SKM-1 (cell line): ENCODE measurements around the gene POLG.

ENCODE experiments used
- DNase-seq: peaks from one replicate; lab custom pipeline; 2025; ENCODE audit not compliant: unreplicated experiment; lab: John Stamatoyannopoulos, UW

Gene POLG

GRCh38 chr15:89356634-89357298, 22.1 kb upstream of the POLG start:
- no peak for DNase-seq

- DNase-seq = no peak
Observed at GRCh38 chr15:89353991-89354390, 19.4 kb upstream of the POLG start.

DNA sequence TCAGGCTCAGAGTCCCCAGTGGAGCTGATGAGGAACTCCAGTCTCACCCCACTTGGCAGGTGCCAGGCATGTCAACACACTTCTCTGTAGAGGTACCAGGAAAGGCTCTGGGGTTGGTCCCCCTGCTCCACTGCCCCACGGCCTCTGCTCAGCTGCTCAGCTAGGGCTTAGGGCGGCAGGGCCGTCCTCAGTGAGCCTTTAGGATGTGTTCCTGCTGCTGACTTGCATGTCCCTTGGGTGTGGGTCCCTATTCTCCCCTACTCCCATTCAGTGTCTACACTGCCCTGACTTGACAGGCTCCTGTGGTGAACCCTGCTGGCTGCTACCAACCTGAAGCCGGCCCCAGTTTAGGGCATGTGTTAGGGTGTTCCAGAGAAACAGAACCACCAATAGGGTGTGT, 17.9 kb upstream of the POLG start:
- DNase-seq = no peak

GRCh38 chr15:89349206-89349558, 14.6 kb upstream of the POLG start:
- no peak for DNase-seq

- no peak for DNase-seq
Observed at GRCh38 chr15:89346516-89347231, 12.1 kb upstream of the POLG start.

GRCh38 chr15:89345248-89345647, 10.6 kb upstream of the POLG start:
- DNase-seq = no peak

DNA sequence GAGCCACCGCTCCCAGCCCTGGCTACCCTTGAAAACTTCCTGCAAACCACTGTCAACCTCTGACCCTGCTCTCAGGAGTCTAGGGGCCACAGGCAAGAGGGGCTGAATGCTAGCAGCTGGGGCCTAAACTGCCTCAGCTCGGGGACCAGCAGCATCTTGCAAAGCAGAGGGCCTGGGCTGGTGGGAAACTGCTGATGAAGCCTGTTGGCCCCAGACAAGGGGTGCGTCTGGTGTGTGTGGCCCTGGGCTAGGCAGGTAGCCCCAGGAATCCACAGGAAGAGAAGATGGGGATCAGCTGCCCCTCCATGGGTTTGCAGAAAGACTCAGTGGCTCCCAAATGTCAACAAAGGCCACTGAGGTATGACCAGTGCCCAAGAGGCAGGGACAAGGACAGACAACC, 8.2 kb upstream of the POLG start:
- DNase-seq = no peak

DNA sequence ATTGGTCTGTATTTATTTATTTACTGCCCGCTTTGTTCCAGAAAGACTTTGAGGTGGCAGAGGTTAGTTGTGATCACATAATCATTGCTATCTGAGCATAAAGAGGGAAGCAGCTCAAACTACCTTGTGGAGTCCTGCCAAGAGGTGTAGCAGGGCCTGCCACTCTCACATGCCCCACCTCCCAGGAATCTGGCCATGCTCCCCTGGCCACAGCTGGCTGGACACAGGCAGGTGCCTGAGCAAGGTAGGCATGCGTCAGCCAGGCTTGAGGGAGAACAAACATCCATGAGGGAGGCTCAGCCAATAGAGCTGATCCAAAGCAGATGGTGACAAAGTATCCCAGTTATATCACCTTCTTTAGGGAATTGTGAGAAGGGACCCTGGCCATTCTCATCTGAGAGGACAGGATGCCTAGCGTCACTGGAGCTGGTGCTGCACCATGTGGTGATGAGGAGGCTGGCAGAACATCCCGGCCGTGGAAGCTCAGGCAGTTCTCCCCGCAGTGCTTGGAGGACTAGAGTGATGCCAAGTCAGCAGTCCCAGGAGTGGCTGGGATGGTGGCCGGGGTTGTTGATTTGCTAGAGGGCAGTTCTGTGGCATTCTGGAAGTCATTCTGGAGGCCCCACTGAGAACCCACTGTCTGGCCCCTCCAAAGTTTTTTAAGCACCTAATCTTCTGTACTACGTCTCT, 6.8 kb upstream of the POLG start:
- no peak for DNase-seq

- DNase-seq = no peak
Observed at GRCh38 chr15:89340573-89340972, 5.9 kb upstream of the POLG start.

- DNase-seq = no peak
Observed at GRCh38 chr15:89338036-89338435, 3.4 kb upstream of the POLG start.

DNA sequence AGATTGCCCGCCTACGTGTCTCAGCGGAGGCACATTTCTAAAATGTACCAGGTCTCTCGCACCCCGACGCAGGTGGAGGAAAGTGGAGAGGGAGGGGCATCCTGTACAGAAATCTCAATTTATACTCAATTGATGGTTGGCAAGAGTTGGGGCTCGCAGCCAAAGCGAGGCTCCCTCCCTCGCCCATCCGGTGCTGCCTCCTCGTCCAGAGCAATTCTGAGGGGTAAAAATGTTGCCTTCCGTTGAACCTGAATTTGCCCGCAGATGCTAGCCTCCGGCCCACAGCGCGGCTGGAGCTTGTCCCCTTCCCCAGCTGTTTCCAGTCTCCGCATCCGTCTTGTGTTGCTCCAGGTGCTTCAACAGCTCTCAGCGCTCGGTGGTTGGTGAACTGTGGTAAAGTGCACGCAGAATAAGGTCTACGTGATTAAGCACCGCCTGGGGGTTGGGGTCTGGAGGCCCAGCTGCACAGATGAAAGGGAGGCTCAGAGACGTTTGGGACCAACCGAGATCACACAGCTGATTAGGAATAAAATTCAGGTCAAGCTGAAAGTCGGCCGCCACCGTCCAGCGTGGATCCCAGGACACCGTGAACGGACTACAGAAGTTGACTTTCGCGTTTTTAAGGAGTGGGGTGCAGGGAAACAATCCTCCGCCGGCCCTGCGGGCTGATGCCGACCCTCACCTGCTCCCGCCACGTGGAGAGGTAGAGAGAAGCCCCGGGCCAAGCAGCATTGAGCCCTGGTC, 846 bp upstream of the POLG start:
- DNase-seq = no peak

DNA sequence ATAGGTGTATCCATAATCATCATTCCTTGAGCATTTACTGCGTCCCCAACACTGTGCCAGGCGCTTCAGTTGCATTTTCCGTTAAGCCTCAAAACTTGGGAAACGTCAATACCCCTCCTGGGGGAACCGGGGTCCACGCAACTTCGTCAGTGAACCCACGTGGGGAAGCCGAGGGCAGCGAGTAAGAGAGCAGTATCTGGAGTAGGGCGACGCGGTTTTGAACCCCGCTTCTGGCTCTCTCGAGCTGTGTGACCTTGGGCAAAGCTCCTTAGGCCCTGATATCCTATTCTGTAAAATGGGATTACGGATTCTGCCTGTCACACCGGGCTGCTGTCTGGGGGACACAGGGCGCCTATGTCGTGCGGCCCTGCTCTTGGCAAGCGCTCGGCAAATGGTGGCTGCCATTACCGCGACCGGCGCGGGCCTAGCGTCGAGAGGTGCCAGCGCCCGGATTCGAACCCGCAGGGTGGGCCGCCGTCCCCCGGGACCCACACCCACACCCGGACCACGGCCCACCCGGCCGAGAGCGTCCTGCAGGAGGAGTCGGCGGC, 590 bp downstream of the POLG start:
- no peak for DNase-seq

DNA sequence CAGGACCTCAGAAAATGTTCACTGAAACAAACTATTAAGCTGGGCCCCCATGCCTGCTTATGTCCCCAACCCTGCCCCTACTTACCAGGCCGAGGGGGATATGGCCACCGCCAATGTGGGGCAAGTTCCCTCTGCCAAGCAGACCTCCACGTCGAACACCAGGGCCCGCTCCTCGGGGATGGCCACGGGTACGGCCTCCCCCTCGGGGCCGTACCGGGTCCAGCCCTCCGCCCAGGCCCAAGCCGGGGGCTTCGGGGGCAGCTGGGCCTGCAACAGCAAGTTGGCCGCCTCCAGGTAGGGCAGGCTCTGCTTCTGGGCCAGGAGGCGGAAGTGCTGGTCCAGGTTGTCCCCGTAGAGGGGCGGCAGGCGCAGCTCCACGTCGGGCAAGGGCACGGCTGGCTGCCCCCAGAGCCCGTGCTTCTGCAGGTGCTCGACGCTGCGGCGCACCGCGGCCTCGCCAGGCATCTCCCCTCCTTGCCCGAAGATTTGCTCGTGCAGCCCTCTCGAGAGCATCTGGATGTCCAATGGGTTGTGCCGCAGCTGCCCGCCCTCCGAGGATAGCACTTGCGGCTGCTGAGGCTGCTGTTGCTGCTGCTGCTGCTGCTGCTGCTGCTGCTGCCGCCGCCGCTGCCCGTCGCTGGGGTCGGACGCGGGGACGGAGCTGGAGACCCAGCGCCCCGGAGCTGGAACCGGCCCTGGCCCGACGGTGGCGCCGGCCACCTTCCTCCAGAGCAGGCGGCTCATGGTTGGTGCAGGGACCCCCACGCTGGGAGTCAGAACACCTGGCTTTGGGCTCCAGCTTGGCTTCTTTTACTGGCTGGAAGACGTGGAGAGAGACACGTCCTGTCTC, 1.4 kb downstream of the POLG start:
- no peak for DNase-seq

GRCh38 chr15:89332446-89332845, 2.2 kb downstream of the POLG start:
- no peak for DNase-seq

DNA sequence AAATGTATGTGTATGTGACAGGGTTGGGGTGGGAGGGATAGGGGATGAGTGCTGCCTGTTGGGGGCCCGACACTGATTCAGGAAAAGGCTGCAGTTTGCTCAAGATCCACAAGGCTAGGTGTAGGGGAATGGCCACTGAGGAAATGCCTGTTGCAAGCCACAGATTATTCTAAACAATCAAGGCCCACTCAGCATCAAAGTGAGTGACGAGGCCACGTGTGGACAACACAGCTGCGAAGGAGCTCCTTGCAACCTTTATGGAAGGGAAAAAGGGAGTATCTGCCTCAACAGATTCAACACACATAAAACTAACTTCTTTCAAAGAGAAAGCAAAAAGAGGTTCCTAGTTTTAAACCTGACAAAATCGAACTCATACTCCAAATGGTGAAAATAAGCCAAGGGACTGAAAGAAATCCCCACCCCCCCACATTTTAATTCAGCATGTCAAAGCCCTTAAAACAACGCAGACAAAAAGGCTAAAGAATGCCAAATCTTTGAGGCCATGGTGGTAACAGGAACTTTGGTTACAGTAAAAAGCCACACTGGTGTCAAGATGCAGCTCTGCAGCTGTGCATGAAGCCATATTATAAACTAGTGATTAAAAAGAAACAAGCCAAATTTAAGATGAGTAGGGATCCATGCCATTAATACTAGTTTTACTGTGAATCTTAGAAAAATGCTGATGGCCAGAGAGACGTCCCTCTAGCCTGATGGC, 3.6 kb downstream of the POLG start:
- DNase-seq = no peak

DNA sequence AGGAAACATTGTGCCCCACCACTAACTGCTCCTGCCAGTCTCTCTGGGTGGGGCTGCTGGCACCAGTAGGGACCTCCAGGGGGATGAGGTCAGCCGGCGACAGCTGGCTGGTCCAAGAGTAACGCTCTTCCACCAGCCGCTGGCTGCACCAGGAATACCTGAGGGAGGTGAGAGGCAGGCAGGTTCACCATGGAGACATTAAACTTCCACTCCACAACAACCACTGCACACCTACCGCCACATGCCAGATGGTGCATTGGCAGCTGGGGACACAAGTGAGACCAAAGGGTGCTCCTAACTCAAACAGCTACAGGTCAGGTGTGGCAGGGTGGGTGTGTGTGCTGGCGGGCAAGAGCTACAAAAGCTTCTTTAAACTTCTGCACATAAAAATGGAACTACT, 4.5 kb downstream of the POLG start:
- DNase-seq = no peak

- no peak for DNase-seq
Observed at GRCh38 chr15:89329329-89330084, 5.1 kb downstream of the POLG start.

GRCh38 chr15:89328398-89329254, 6.0 kb downstream of the POLG start:
- no peak for DNase-seq
